Gastrocnemius medialis (tissue), 4 donors: ENCODE data around the gene ELP2. TPM values are rescaled to one million over a fixed set of nuclear protein-coding genes. Genes with fewer than 3 reads are reported as not detected.
"Not testable (repeated sequence)": the region's sequence is repeated elsewhere in the genome, so short reads cannot be mapped to it uniquely, and the experiment has no call there.

Experiments used
- ATAC-seq, 2 donors: fragments of 150-250 bp; one replicate each; pipeline ENCODE4 v1.9.1; 2016
- DNase-seq, 2 donors: peaks; one replicate each; pipeline ENCODE4 v3.0.0-alpha.2; 2019
- H3K27ac ChIP-seq, 4 donors: fragments of 200-600 bp; sonication (generic); 1 replicate in 1 of 4; 2 replicates in 3 of 4; pipeline ENCODE4 v1.5.1; 2016 to 2018; ENCODE audit warnings: mild to moderate bottlenecking in 2 of 4, moderate library complexity in 1 of 4
- H3K27me3 ChIP-seq, 3 donors: fragments of 200-600 bp; sonication (generic) in 2 of 3; 1 replicate in 1 of 3; 2 replicates in 2 of 3; pipeline versions ENCODE4 v1.5.1 to v1.6.0; 2016 to 2019; ENCODE audit warnings: mild to moderate bottlenecking in 1 of 3, moderate library complexity in 1 of 3
- H3K36me3 ChIP-seq, 2 donors: fragments of 200-600 bp; sonication (generic) in 1 of 2; one replicate each; pipeline ENCODE4 v1.5.1; 2017 to 2018
- H3K4me1 ChIP-seq, 2 donors: fragments of 200-600 bp; sonication (generic) in 1 of 2; one replicate each; pipeline ENCODE4 v1.5.1; 2016 to 2017; ENCODE audit warnings: mild to moderate bottlenecking in 2 of 2
- H3K4me3 ChIP-seq, 4 donors: fragments of 200-600 bp; sonication (generic) in 3 of 4; 1 replicate in 1 of 4; 2 replicates in 3 of 4; pipeline ENCODE4 v1.5.1; 2016 to 2019; ENCODE audit warnings: mild to moderate bottlenecking in 2 of 4
- H3K9me3 ChIP-seq, 3 donors: fragments of 200-600 bp; sonication (generic) in 2 of 3; 1 replicate in 1 of 3; 2 replicates in 2 of 3; pipeline ENCODE4 v1.5.1; 2016 to 2019
- CTCF ChIP-seq, 5 experiments: fragments of 450-650 bp in 3 of 5; fragments of 200-600 bp in 2 of 5; sonication (generic) in 2 of 5; IDR thresholded peaks in 4 of 5; conservative IDR thresholded peaks in 1 of 5; 1 replicate in 4 of 5; 2 replicates in 1 of 5; pipeline ENCODE4 v1.5.1; 2016 to 2019; ENCODE audit warnings: antibody characterized with exemption in 5 of 5, mild to moderate bottlenecking in 3 of 5, moderate library complexity in 3 of 5
- POLR2A ChIP-seq, 2 donors: fragments of 450-650 bp; IDR thresholded peaks; one replicate each; pipeline ENCODE4 v1.6.1; 2017; ENCODE audit warnings: antibody characterized with exemption in 2 of 2, mild to moderate bottlenecking in 2 of 2, moderate library complexity in 2 of 2
- in situ Hi-C, 4 donors: fragments of 200-750 bp; cut with MboI; loops; one replicate each; pipeline versions ENCODE4 v1.15.0 to v1.8.0; 2017; ENCODE audit warnings: low sequenced_read_pairs in 4 of 4
- intact Hi-C: fragments of 100-400 bp; cut with DNase I; formaldehyde crosslinking; loops from one replicate; pipeline ENCODE4 v1.15.1; 2023; ENCODE audit warnings: low total_unique reads
- total RNA-seq, 4 donors: library from RNA; depleted of rRNA; stranded (reverse); fragments of >200 nt; gene quantifications; one replicate each; pipeline versions ENCODE4 v1.1.0 to v1.2.3, GENCODE V29; 2016

ELP2 gene
- total RNA-seq, 4 donors from 2014 or later, result 23.7 to 51.0 (median 42.8) TPM

DNA sequence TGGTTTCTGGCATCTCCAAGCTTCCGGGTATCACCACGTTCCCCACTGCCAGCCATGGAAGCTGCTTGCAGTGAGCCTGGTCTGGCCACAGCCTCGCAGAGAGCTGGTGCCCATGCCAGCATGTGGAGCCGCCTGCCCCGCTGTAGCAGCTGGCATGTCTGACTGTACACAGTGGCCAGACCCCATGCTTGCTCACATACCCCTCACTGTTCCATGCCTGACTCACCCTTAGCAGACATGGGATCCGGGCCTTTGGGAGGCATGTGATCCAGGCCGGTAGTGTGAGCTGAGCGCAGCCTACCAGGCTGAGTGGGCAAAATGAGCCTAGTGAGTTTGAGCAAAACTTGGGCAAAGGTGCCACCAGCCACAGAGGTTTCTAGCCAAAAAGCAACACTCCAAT, 43.5 kb upstream of the ELP2 start:
- in situ Hi-C loops (no loop called here), intact Hi-C loops (no loop called here)
- ATAC-seq (no peak), DNase-seq (no peak)
- Histone ChIP-seq H3K4me1 (no peaks in the 10 kb centered on the region), H3K27me3 (no peaks in the 10 kb centered on the region), H3K36me3 (no peaks in the 10 kb centered on the region), H3K9me3 (no peaks in the 10 kb centered on the region), H3K4me3 (no peak overlapping the region), H3K27ac (no peak overlapping the region)
- TF ChIP-seq POLR2A (IDR thresholded peaks at IDR 0.05) (no peak), CTCF (IDR thresholded peaks at IDR 0.05 in 4 of 5, conservative IDR thresholded peaks at IDR 0.05 in 1 of 5) (no peak)

DNA sequence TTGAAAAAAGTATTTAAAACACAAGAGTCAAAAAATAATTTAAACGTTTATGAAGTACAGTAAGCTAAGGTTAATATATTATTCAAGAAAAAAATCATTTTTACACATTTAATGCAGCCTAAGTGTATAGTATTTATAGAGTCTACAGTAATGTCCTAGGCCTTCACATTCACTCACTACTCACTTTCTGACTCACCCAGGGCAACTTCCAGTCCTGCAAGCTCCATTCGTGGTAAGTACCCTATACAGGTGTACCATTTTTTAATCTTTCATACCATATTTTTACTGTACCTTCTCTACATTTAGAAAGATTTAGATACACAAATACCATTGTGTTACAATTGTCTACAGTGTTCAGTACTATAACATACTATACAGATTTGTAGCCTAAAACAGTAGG, 41.4 kb upstream of the ELP2 start:
- in situ Hi-C loops, result no loop called here

DNA sequence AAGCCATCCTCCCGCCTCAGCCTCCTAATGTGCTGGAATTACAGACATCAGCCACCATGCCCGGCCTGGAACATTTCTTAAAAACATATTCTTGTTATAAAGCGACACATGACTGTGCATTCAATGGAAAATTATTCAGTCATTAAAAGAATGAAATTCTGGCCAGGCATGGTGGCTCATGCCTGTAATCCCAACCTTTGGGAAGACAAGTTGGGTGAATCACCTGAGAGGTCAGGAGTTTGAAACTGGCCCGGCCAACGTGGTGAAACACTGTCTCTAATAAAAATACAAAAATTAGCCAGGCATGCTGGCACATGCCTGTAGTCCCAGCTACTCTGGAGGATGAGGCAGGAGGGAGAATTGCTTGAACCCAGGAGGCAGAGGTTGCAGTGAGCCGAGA, 40.7 kb upstream of the ELP2 start:
- no peaks in the 10 kb centered on the region for H3K27me3 ChIP-seq
- ATAC-seq, result no peak
- no peak overlapping the region for H3K27ac ChIP-seq
- no peak for TF ChIP-seq CTCF (IDR thresholded peaks at IDR 0.05 in 4 of 5, conservative IDR thresholded peaks at IDR 0.05 in 1 of 5)
- TF ChIP-seq POLR2A (IDR thresholded peaks at IDR 0.05), result no peak
- H3K9me3 ChIP-seq, result no peaks in the 10 kb centered on the region
- intact Hi-C loops, result no loop called here
- no peak overlapping the region for H3K4me3 ChIP-seq
- peaks cover 0 to 6% of the 10 kb centered on the region in 2 donors for H3K4me1 ChIP-seq
- no peak for DNase-seq
- in situ Hi-C loops, result no loop called here
- H3K36me3 ChIP-seq, result no peaks in the 10 kb centered on the region

More for the DNA sequence above, 41.4 kb upstream of the ELP2 start:
- H3K27me3 ChIP-seq, result no peaks in the 10 kb centered on the region
- TF ChIP-seq POLR2A (IDR thresholded peaks at IDR 0.05), result no peak
- TF ChIP-seq CTCF (IDR thresholded peaks at IDR 0.05 in 4 of 5, conservative IDR thresholded peaks at IDR 0.05 in 1 of 5), result no peak
- H3K4me1 ChIP-seq, result peaks cover 0 to 6% of the 10 kb centered on the region in 2 donors
- ATAC-seq (no peak), DNase-seq (no peak)
- no peak overlapping the region for H3K4me3 ChIP-seq
- no peaks in the 10 kb centered on the region for H3K9me3 ChIP-seq
- intact Hi-C loops, result no loop called here
- no peaks in the 10 kb centered on the region for H3K36me3 ChIP-seq
- no peak overlapping the region for H3K27ac ChIP-seq

- H3K9me3 ChIP-seq, DNase-seq, H3K4me1 ChIP-seq, H3K4me3 ChIP-seq, ATAC-seq, H3K27me3 ChIP-seq, H3K36me3 ChIP-seq, H3K27ac ChIP-seq, intact Hi-C loops: not testable (repeated sequence)
- in situ Hi-C loops, result loop anchor here in 3 of 4 donors (5.0 to 10.0 kb wide), 2 partner anchors 190 to 193 kb away; no protein-coding TSS in a partner anchor
Measured at GRCh38 chr18:36092116-36092515, 37.6 kb upstream of the ELP2 start.

- Histone ChIP-seq H3K9me3 (no peaks in the 10 kb centered on the region), H3K27me3 (no peaks in the 10 kb centered on the region), H3K27ac (no peak overlapping the region), H3K36me3 (no peaks in the 10 kb centered on the region), H3K4me1 (peaks cover 0 to 6% of the 10 kb centered on the region in 2 donors), H3K4me3 (no peak overlapping the region)
- intact Hi-C loops (no loop called here), in situ Hi-C loops (loop anchor here in 3 of 4 donors (5.0 to 10.0 kb wide), 2 partner anchors 188 to 190 kb away; no protein-coding TSS in a partner anchor)
- TF ChIP-seq CTCF (IDR thresholded peaks at IDR 0.05 in 4 of 5, conservative IDR thresholded peaks at IDR 0.05 in 1 of 5), result no peak
- DNase-seq, result no peak
- ATAC-seq, result no peak
Measured at GRCh38 chr18:36094431-36094830, 35.3 kb upstream of the ELP2 start.
